Measurements from ENCODE around the gene DDX31.

Gene DDX31

DNA sequence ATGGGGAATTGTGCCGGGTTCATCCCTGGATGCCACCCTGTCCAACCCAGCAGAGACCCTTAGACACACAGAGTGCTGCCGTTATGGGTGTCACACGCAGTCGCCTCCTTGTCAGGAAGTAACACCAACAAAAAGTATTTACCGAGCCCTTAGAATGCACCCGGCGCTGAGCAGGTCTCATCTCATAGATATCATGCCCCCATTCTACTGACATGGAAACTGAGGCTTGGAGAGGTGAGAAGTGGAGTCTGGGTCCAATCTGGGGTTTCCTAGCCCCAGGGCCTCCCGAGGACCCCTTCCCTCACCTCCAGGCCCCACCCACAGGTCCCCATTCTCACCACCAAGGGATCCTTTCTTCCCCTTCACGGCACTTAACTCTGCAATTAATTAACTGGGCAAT is 124.2 kb downstream of the DDX31 start:
- Histone ChIP-seq H3K9me3 (ENCODE audit: control insufficient read depth, low read length) (no peaks in the 10 kb centered on the region), H3K4me1 (ENCODE audit: control insufficient read depth, insufficient read depth, low read length) (peaks cover 4% of the 10 kb centered on the region), H3K9ac (ENCODE audit: low read length) (no peak overlapping the region), H3K36me3 (ENCODE audit: control insufficient read depth, insufficient read depth, low read length, severe bottlenecking) (no peaks in the 10 kb centered on the region), H3K27me3 (replicated peaks; ENCODE audit: control insufficient read depth, insufficient read depth, low read length) (peaks cover 62% of the 10 kb centered on the region), H3K4me3 (ENCODE audit: low read length) (no peak overlapping the region)
- DNase-seq (ENCODE audit: low read depth), result no peak

DNA sequence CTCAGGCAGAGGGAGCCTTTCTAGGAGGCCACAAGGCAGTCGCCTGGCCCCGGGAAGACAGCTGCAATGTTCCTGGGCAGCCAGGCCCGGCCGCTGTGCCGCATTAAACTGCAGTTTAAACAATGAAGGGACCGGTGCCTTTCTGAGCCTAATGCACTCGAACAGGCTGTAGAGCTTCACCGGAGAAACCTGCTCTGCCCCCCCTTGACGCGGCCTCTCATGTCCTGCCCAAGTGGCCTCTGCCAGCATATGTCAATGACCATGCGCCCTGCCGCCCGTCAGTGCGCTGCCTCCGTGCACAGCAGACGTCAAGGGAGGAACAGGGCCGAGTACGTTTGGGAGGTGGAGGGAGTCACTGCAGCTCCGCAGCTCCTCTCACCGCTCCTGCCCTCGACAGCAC is 125.8 kb downstream of the DDX31 start:
- Histone ChIP-seq H3K9me3 (ENCODE audit: control insufficient read depth, low read length) (no peaks in the 10 kb centered on the region), H3K9ac (ENCODE audit: low read length) (no peak overlapping the region), H3K27me3 (replicated peaks; ENCODE audit: control insufficient read depth, insufficient read depth, low read length) (peaks cover 52% of the 10 kb centered on the region), H3K36me3 (ENCODE audit: control insufficient read depth, insufficient read depth, low read length, severe bottlenecking) (no peaks in the 10 kb centered on the region), H3K4me1 (ENCODE audit: control insufficient read depth, insufficient read depth, low read length) (peaks cover 4% of the 10 kb centered on the region), H3K4me3 (ENCODE audit: low read length) (no peak overlapping the region)
- DNase-seq (ENCODE audit: low read depth), result no peak

DNA sequence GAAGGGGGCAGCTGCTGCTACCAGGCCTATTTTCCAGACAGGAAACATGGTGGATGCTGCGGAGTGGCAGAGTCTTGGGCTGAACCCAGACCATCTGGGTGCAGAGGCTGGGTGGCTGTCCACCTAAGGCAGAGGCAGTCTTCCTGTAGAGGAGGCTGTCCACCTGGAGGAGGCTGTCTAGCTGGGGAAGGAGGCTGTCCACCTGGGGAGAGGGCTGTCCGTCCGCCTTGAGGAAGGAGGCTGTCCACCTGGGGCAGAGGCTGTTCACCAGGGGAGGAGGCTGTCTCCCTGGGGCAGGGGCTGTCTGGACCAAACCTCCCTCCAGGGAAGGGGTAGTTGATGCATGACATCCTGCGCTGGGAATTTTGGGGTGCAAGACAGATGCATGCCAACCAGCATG is 126.5 kb downstream of the DDX31 start:
- Histone ChIP-seq H3K4me1 (ENCODE audit: control insufficient read depth, insufficient read depth, low read length) (peaks cover 4% of the 10 kb centered on the region), H3K36me3 (ENCODE audit: control insufficient read depth, insufficient read depth, low read length, severe bottlenecking) (no peaks in the 10 kb centered on the region), H3K9ac (ENCODE audit: low read length) (no peak overlapping the region), H3K27me3 (replicated peaks; ENCODE audit: control insufficient read depth, insufficient read depth, low read length) (peaks cover 52% of the 10 kb centered on the region), H3K4me3 (ENCODE audit: low read length) (no peak overlapping the region), H3K9me3 (ENCODE audit: control insufficient read depth, low read length) (no peaks in the 10 kb centered on the region)
- no peak for DNase-seq (ENCODE audit: low read depth)
